MM.1S (cell line): ENCODE data around the gene CIITA.

Experiments used
- DNase-seq: peaks from one replicate; pipeline ENCODE4 v3.0.0-alpha.2; 2015
- H2AFZ ChIP-seq: fragments of 300-600 bp; sonication (generic); 2 replicates; pipeline ENCODE4 v1.6.0; 2016; ENCODE audit warnings: antibody characterized with exemption, low read length
- H3F3A ChIP-seq: fragments of 300-600 bp; sonication (generic); 2 replicates; pipeline ENCODE4 v1.6.1; 2016; ENCODE audit warnings: mild to moderate bottlenecking, antibody characterized with exemption, low read length, moderate library complexity, mixed read lengths; ENCODE audit not compliant: insufficient read depth
- H3K27ac ChIP-seq: fragments of 300-600 bp; sonication (generic); 2 replicates; pipeline ENCODE4 v1.5.1; 2016; ENCODE audit warnings: mild to moderate bottlenecking, low read length
- H3K27me3 ChIP-seq: fragments of 300-600 bp; sonication (generic); replicated peaks from 2 replicates; pipeline ENCODE4 v1.6.0; 2016; ENCODE audit warnings: low read length; ENCODE audit not compliant: insufficient read depth
- H3K36me3 ChIP-seq: fragments of 300-600 bp; sonication (generic); replicated peaks from 2 replicates; pipeline ENCODE4 v1.6.1; 2016; ENCODE audit warnings: mild to moderate bottlenecking, low read length, mixed read lengths; ENCODE audit not compliant: insufficient read depth
- H3K4me1 ChIP-seq: fragments of 300-600 bp; sonication (generic); 2 replicates; pipeline ENCODE4 v1.6.1; 2016; ENCODE audit warnings: low read length, mixed read lengths
- H3K4me2 ChIP-seq: fragments of 300-600 bp; sonication (generic); 2 replicates; pipeline ENCODE4 v1.6.0; 2016; ENCODE audit warnings: low read depth, low read length
- H3K4me3 ChIP-seq: fragments of 300-600 bp; sonication (generic); 2 replicates; pipeline ENCODE4 v1.5.1; 2016; ENCODE audit warnings: low read length, mixed read lengths
- H3K79me2 ChIP-seq: fragments of 300-600 bp; sonication (generic); 2 replicates; pipeline ENCODE4 v1.6.1; 2016; ENCODE audit warnings: mixed run types, low read length, mixed read lengths
- H3K9ac ChIP-seq: fragments of 300-600 bp; sonication (generic); 2 replicates; pipeline ENCODE4 v1.6.1; 2016; ENCODE audit warnings: low read length, mixed read lengths
- H3K9me2 ChIP-seq: fragments of 300-600 bp; sonication (generic); replicated peaks from 2 replicates; pipeline ENCODE4 v1.6.1; 2016; ENCODE audit warnings: mild to moderate bottlenecking, low read length, mixed read lengths; ENCODE audit not compliant: insufficient read depth
- H3K9me3 ChIP-seq: fragments of 300-600 bp; sonication (generic); replicated peaks from 2 replicates; pipeline ENCODE4 v1.6.1; 2016; ENCODE audit warnings: mild to moderate bottlenecking, low read length, mixed read lengths; ENCODE audit not compliant: insufficient read depth
- H4K20me1 ChIP-seq: fragments of 300-600 bp; sonication (generic); 2 replicates; pipeline ENCODE4 v1.6.1; 2016; ENCODE audit warnings: mild to moderate bottlenecking, low read length, moderate library complexity, mixed read lengths; ENCODE audit not compliant: insufficient read depth
- CTCF ChIP-seq: fragments of 300-600 bp; sonication (generic); IDR thresholded peaks from 2 replicates; pipeline ENCODE4 v1.5.1; 2016; ENCODE audit warnings: antibody characterized with exemption, low read length, mixed read lengths
- EZH2 ChIP-seq: fragments of 300-600 bp; sonication (generic); optimal IDR thresholded peaks from 2 replicates; pipeline ENCODE3; 2017; ENCODE audit warnings: low read depth, mild to moderate bottlenecking, antibody characterized with exemption, low read length, mixed read lengths
- EZH2phosphoT487 ChIP-seq: fragments of 300-600 bp; sonication (generic); IDR thresholded peaks from 2 replicates; pipeline ENCODE4 v1.6.1; 2018; ENCODE audit warnings: antibody characterized with exemption, low read length

Gene CIITA

GRCh38 chr16:10961231-10961630 lies 84.2 kb downstream of the CIITA start:
- Histone ChIP-seq H3K79me2 (peaks cover 12% of the 10 kb centered on the region), H3K9me2 (no peaks in the 10 kb centered on the region), H4K20me1 (no peaks in the 10 kb centered on the region), H3K4me2 (no peak overlapping the region), H3K9me3 (no peaks in the 10 kb centered on the region), H2AFZ (no peak overlapping the region), H3K4me3 (no peak overlapping the region), H3K27me3 (no peaks in the 10 kb centered on the region), H3K27ac (no peak overlapping the region), H3K36me3 (peaks cover 4% of the 10 kb centered on the region; the same call in 1 of the 2 replicates), H3K9ac (no peak overlapping the region), H3F3A (peaks cover 20% of the 10 kb centered on the region), H3K4me1 (peaks cover 27% of the 10 kb centered on the region)
- no peak for DNase-seq
- TF ChIP-seq EZH2: no peak
- no peak for TF ChIP-seq EZH2phosphoT487
- TF ChIP-seq CTCF: no peak

- H3K27ac ChIP-seq: peak overlapping the region; percentile 96
- peaks cover 4% of the 10 kb centered on the region; the same call in 1 of the 2 replicates for H3K36me3 ChIP-seq
Measured at GRCh38 chr16:10964039-10964890, 87.3 kb downstream of the CIITA start.

GRCh38 chr16:10964891-10965326 lies 87.9 kb downstream of the CIITA start:
- peaks cover 4% of the 10 kb centered on the region; the same call in 1 of the 2 replicates for H3K36me3 ChIP-seq
- H3K27ac ChIP-seq: peak overlapping the region; percentile 96
- peaks cover 21% of the 10 kb centered on the region for H3F3A ChIP-seq
- no peaks in the 10 kb centered on the region for H4K20me1 ChIP-seq
- H3K9me3 ChIP-seq: no peaks in the 10 kb centered on the region
- H3K9ac ChIP-seq: peak overlapping the region; percentile 85
- no peak overlapping the region for H2AFZ ChIP-seq
- peaks cover 31% of the 10 kb centered on the region for H3K4me1 ChIP-seq
- no peaks in the 10 kb centered on the region for H3K27me3 ChIP-seq
- peak; percentile 78 for DNase-seq
- peak overlapping the region; percentile 33; the same call in 1 of the 2 replicates for H3K4me3 ChIP-seq
- H3K79me2 ChIP-seq: peaks cover 13% of the 10 kb centered on the region
- H3K9me2 ChIP-seq: no peaks in the 10 kb centered on the region
- H3K4me2 ChIP-seq: peak overlapping the region; percentile 82
- no peak for TF ChIP-seq EZH2
- no peak for TF ChIP-seq EZH2phosphoT487
- no peak for TF ChIP-seq CTCF

More at GRCh38 chr16:10964039-10964890, 87.3 kb downstream of the CIITA start:
- Histone ChIP-seq H3K4me2 (peak overlapping the region; percentile 82), H4K20me1 (no peaks in the 10 kb centered on the region), H3K9me2 (no peaks in the 10 kb centered on the region), H3K79me2 (peaks cover 13% of the 10 kb centered on the region), H3K9ac (peak overlapping the region; percentile 85), H3K4me1 (peaks cover 31% of the 10 kb centered on the region), H3K9me3 (no peaks in the 10 kb centered on the region), H3K4me3 (peak overlapping the region; percentile 33; the same call in 1 of the 2 replicates), H2AFZ (peak overlapping the region; percentile 13; the same call in 1 of the 2 replicates), H3F3A (peaks cover 21% of the 10 kb centered on the region), H3K27me3 (no peaks in the 10 kb centered on the region)
- DNase-seq: peak; percentile 83
- TF ChIP-seq EZH2phosphoT487 (no peak), EZH2 (no peak), CTCF (peak; percentile 97)
